Skeletal muscle satellite cell (primary cell): ENCODE data around the gene MYO16.

Experiments used
- H3K27me3 ChIP-seq: 2 replicates; pipeline ENCODE4 v1.7.0; 2013; ENCODE audit warnings: low read length; ENCODE audit not compliant: control insufficient read depth, insufficient read depth
- H3K36me3 ChIP-seq: 2 replicates; pipeline ENCODE4 v1.7.0; 2013; ENCODE audit warnings: mild to moderate bottlenecking, control low read depth, low read length; ENCODE audit not compliant: insufficient read depth
- H3K4me1 ChIP-seq: 2 replicates; pipeline ENCODE4 v1.7.0; 2013; ENCODE audit warnings: low read length; ENCODE audit not compliant: control insufficient read depth, insufficient read depth
- H3K4me2 ChIP-seq: 2 replicates; pipeline ENCODE4 v1.7.0; 2013; ENCODE audit warnings: mild to moderate bottlenecking, low read length
- H3K4me3 ChIP-seq: 2 replicates; pipeline ENCODE4 v1.7.0; 2013; ENCODE audit warnings: low read length
- H3K9ac ChIP-seq: 2 replicates; pipeline ENCODE4 v1.7.0; 2013; ENCODE audit warnings: mild to moderate bottlenecking, low read depth, low read length, moderate library complexity
- H3K9me3 ChIP-seq: replicated peaks from 2 replicates; pipeline ENCODE4 v1.7.0; 2013; ENCODE audit warnings: mild to moderate bottlenecking, control low read depth, low read length

The MYO16 gene

GRCh38 chr13:109160887-109161669 is 531.7 kb downstream of the MYO16 start:
- Histone ChIP-seq H3K27me3 (no peaks in the 10 kb centered on the region), H3K4me1 (peaks cover 15% of the 10 kb centered on the region), H3K4me3 (no peak overlapping the region), H3K4me2 (no peak overlapping the region), H3K36me3 (no peaks in the 10 kb centered on the region), H3K9ac (no peak overlapping the region), H3K9me3 (no peaks in the 10 kb centered on the region)

- no peaks in the 10 kb centered on the region for H3K9me3 ChIP-seq
- no peaks in the 10 kb centered on the region for H3K36me3 ChIP-seq
- H3K4me3 ChIP-seq: no peak overlapping the region
- H3K4me1 ChIP-seq: peaks cover 3% of the 10 kb centered on the region
- peak overlapping the region; percentile 27 for H3K4me2 ChIP-seq
- H3K9ac ChIP-seq: no peak overlapping the region
- H3K27me3 ChIP-seq: no peaks in the 10 kb centered on the region
Observed at GRCh38 chr13:109162248-109163036, 533.0 kb downstream of the MYO16 start.

- peak overlapping the region; percentile 27 for H3K4me2 ChIP-seq
- H3K27me3 ChIP-seq: no peaks in the 10 kb centered on the region
- no peak overlapping the region for H3K9ac ChIP-seq
- no peak overlapping the region for H3K4me3 ChIP-seq
- H3K4me1 ChIP-seq: no peaks in the 10 kb centered on the region
- no peaks in the 10 kb centered on the region for H3K36me3 ChIP-seq
- H3K9me3 ChIP-seq: no peaks in the 10 kb centered on the region
Observed at GRCh38 chr13:109163037-109163379, 533.6 kb downstream of the MYO16 start.

GRCh38 chr13:109165417-109165904 is 536.0 kb downstream of the MYO16 start:
- no peaks in the 10 kb centered on the region for H3K4me1 ChIP-seq
- no peak overlapping the region for H3K4me2 ChIP-seq
- no peak overlapping the region for H3K4me3 ChIP-seq
- H3K9me3 ChIP-seq: no peaks in the 10 kb centered on the region
- no peak overlapping the region for H3K9ac ChIP-seq
- H3K27me3 ChIP-seq: no peaks in the 10 kb centered on the region
- H3K36me3 ChIP-seq: no peaks in the 10 kb centered on the region

- Histone ChIP-seq H3K27me3 (no peaks in the 10 kb centered on the region), H3K9me3 (no peaks in the 10 kb centered on the region), H3K9ac (no peak overlapping the region), H3K4me3 (no peak overlapping the region), H3K36me3 (no peaks in the 10 kb centered on the region), H3K4me1 (no peaks in the 10 kb centered on the region), H3K4me2 (no peak overlapping the region)
Observed at GRCh38 chr13:109166804-109167203, 537.4 kb downstream of the MYO16 start.

- H3K9me3 ChIP-seq: no peaks in the 10 kb centered on the region
- no peak overlapping the region for H3K4me2 ChIP-seq
- H3K27me3 ChIP-seq: no peaks in the 10 kb centered on the region
- no peak overlapping the region for H3K4me3 ChIP-seq
- H3K4me1 ChIP-seq: no peaks in the 10 kb centered on the region
- no peak overlapping the region for H3K9ac ChIP-seq
- no peaks in the 10 kb centered on the region for H3K36me3 ChIP-seq
Observed at GRCh38 chr13:109172136-109172535, 542.7 kb downstream of the MYO16 start.

- peaks cover 3% of the 10 kb centered on the region for H3K4me1 ChIP-seq
- no peak overlapping the region for H3K4me2 ChIP-seq
- H3K4me3 ChIP-seq: no peak overlapping the region
Observed at GRCh38 chr13:109175666-109176065, 546.3 kb downstream of the MYO16 start.

GRCh38 chr13:109180905-109181425 is 551.6 kb downstream of the MYO16 start:
- Histone ChIP-seq H3K9ac (peak overlapping the region; percentile 75), H3K36me3 (no peaks in the 10 kb centered on the region), H3K9me3 (no peaks in the 10 kb centered on the region), H3K27me3 (no peaks in the 10 kb centered on the region), H3K4me2 (peak overlapping the region; percentile 10), H3K4me1 (peaks cover 15% of the 10 kb centered on the region), H3K4me3 (no peak overlapping the region)

More at GRCh38 chr13:109175666-109176065, 546.3 kb downstream of the MYO16 start:
- Histone ChIP-seq H3K9ac (no peak overlapping the region), H3K27me3 (no peaks in the 10 kb centered on the region), H3K9me3 (no peaks in the 10 kb centered on the region), H3K36me3 (no peaks in the 10 kb centered on the region)

- Histone ChIP-seq H3K9ac (no peak overlapping the region), H3K27me3 (no peaks in the 10 kb centered on the region), H3K9me3 (no peaks in the 10 kb centered on the region), H3K4me2 (no peak overlapping the region), H3K4me1 (peaks cover 22% of the 10 kb centered on the region), H3K36me3 (no peaks in the 10 kb centered on the region), H3K4me3 (no peak overlapping the region)
Observed at GRCh38 chr13:109182777-109183465, 553.5 kb downstream of the MYO16 start.

GRCh38 chr13:109191413-109191812 is 562.0 kb downstream of the MYO16 start:
- H3K4me2 ChIP-seq: no peak overlapping the region
- no peak overlapping the region for H3K4me3 ChIP-seq
- H3K27me3 ChIP-seq: no peaks in the 10 kb centered on the region
- no peaks in the 10 kb centered on the region for H3K9me3 ChIP-seq
- H3K4me1 ChIP-seq: peaks cover 7% of the 10 kb centered on the region
- H3K36me3 ChIP-seq: no peaks in the 10 kb centered on the region
- H3K9ac ChIP-seq: no peak overlapping the region

GRCh38 chr13:109192306-109192705 is 562.9 kb downstream of the MYO16 start:
- no peaks in the 10 kb centered on the region for H3K27me3 ChIP-seq
- H3K36me3 ChIP-seq: no peaks in the 10 kb centered on the region
- peaks cover 5% of the 10 kb centered on the region for H3K4me1 ChIP-seq
- H3K9me3 ChIP-seq: no peaks in the 10 kb centered on the region
- H3K4me3 ChIP-seq: no peak overlapping the region
- H3K4me2 ChIP-seq: no peak overlapping the region
- no peak overlapping the region for H3K9ac ChIP-seq
